WI38 (cell line): ENCODE data around the gene RXFP4.

Experiments used
- H3K4me3 ChIP-seq: 2 replicates; pipeline ENCODE4 v1.5.1; 2011; ENCODE audit warnings: low read depth, mild to moderate bottlenecking, control low read depth, low read length
- CTCF ChIP-seq: IDR thresholded peaks from 2 replicates; pipeline ENCODE4 v1.5.1; 2012; ENCODE audit warnings: low read depth, mild to moderate bottlenecking, control low read depth, low read length

The RXFP4 gene

GRCh38 chr1:155932081-155932480 lies 9.4 kb upstream of the RXFP4 start:
- no peak overlapping the region; the same call in 1 of the 2 replicates for H3K4me3 ChIP-seq
- TF ChIP-seq CTCF = no peak

- no peak for TF ChIP-seq CTCF
- peak overlapping the region; percentile 5; the same call in 1 of the 2 replicates for H3K4me3 ChIP-seq
Observed at GRCh38 chr1:155932487-155932886, 9.0 kb upstream of the RXFP4 start.

- no peak for TF ChIP-seq CTCF
Observed at GRCh38 chr1:155933591-155934096, 7.8 kb upstream of the RXFP4 start.

GRCh38 chr1:155934097-155934935 lies 7.1 kb upstream of the RXFP4 start, which contains the start of gene KHDC4:
KHDC4 (minus strand) TSS chr1:155934413; CDS start chr1:155934373, 40 bp downstream.
- no peak for TF ChIP-seq CTCF
- peak within 1 kb of the TSS; percentile 67 for H3K4me3 ChIP-seq

More at GRCh38 chr1:155933591-155934096, 7.8 kb upstream of the RXFP4 start:
- H3K4me3 ChIP-seq = peak overlapping the region; percentile 67

- H3K4me3 ChIP-seq = peak overlapping the region; percentile 67
- TF ChIP-seq CTCF = no peak
Observed at GRCh38 chr1:155934936-155935590, 6.4 kb upstream of the RXFP4 start.

- H3K4me3 ChIP-seq = no peak overlapping the region
- TF ChIP-seq CTCF = peak; percentile 44
Observed at GRCh38 chr1:155938220-155938627, 3.2 kb upstream of the RXFP4 start.

GRCh38 chr1:155940482-155940992 lies 901 bp upstream of the RXFP4 start:
- H3K4me3 ChIP-seq = no peak overlapping the region
- no peak for TF ChIP-seq CTCF
